ENCODE data around the gene PODXL. TPM values are rescaled to one million over a fixed set of nuclear protein-coding genes. Genes with fewer than 3 reads are reported as not detected.

PODXL gene
- total RNA-seq, 2 donors from 2014 or later: 523 to 701 TPM

- Mint-ChIP-seq H3K4me1 (peaks cover 4% of the 10 kb centered on the region), H3K27ac (no peak overlapping the region), H3K36me3 (ENCODE audit: low read depth) (peaks cover 43% of the 10 kb centered on the region), H3K9me3 (no peaks in the 10 kb centered on the region), H3K4me3 (no peak overlapping the region), H3K27me3 (ENCODE audit: insufficient read depth) (no peaks in the 10 kb centered on the region)
- no peaks in the 10 kb centered on the region for H3K27me3 ChIP-seq (ENCODE audit: control insufficient read depth, insufficient read depth, low read length, poor library complexity, severe bottlenecking)
- H3K9ac ChIP-seq (ENCODE audit: extremely low read depth, low read length, poor library complexity, severe bottlenecking): no peak overlapping the region
- TF ChIP-seq, protein P1, sequence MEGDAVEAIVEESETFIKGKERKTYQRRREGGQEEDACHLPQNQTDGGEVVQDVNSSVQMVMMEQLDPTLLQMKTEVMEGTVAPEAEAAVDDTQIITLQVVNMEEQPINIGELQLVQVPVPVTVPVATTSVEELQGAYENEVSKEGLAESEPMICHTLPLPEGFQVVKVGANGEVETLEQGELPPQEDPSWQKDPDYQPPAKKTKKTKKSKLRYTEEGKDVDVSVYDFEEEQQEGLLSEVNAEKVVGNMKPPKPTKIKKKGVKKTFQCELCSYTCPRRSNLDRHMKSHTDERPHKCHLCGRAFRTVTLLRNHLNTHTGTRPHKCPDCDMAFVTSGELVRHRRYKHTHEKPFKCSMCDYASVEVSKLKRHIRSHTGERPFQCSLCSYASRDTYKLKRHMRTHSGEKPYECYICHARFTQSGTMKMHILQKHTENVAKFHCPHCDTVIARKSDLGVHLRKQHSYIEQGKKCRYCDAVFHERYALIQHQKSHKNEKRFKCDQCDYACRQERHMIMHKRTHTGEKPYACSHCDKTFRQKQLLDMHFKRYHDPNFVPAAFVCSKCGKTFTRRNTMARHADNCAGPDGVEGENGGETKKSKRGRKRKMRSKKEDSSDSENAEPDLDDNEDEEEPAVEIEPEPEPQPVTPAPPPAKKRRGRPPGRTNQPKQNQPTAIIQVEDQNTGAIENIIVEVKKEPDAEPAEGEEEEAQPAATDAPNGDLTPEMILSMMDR (conservative IDR thresholded peaks at IDR 0.05): no peak
- no peak for DNase-seq
- H3K27ac ChIP-seq (ENCODE audit: low read depth, low read length): no peak overlapping the region
- H3K4me3 ChIP-seq (ENCODE audit: low read length): no peak overlapping the region
- peaks cover 50% of the 10 kb centered on the region for H3K36me3 ChIP-seq (ENCODE audit: control insufficient read depth, insufficient read depth, low read length)
- H3K4me1 ChIP-seq (ENCODE audit: control insufficient read depth, insufficient read depth, low read length): no peaks in the 10 kb centered on the region
- WGBS, 2 experiments (ENCODE audit: insufficient coverage in 1 of 2, insufficient read length in 1 of 2): 96 to 100% methylated on average over 1 to 3 of the region's 3 CpGs
- peaks cover 4% of the 10 kb centered on the region for H3K9me3 ChIP-seq (ENCODE audit: control insufficient read depth, low read length)
These were observed 100.1 kb downstream of the PODXL start for GRCh38 chr7:131456338-131456737.

DNA sequence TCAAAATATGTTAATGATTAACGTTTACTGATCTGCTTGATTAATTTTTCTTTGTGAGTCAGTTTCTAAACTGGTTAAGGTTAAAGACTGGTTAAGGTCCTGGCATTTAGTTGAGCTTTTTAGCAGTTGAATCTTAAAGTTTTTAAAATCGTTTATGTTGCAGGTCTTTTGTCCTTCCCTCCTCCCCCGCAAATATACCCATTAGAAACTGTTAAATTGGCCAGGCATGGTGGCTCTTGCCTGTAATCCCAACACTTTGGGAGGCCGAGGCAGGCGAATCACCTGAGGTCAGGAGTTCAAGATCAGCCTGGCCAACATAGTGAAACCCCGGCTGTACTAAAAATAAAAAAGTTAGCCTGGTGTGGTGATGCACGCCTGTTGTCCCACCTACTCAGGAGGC is 100.9 kb downstream of the PODXL start:
- no peak for DNase-seq
- H3K27me3 Mint-ChIP-seq (ENCODE audit: insufficient read depth): no peaks in the 10 kb centered on the region
- peaks cover 4% of the 10 kb centered on the region for H3K4me1 Mint-ChIP-seq
- Histone ChIP-seq H3K4me1 (ENCODE audit: control insufficient read depth, insufficient read depth, low read length) (no peaks in the 10 kb centered on the region), H3K9ac (ENCODE audit: extremely low read depth, low read length, poor library complexity, severe bottlenecking) (no peak overlapping the region), H3K27ac (ENCODE audit: low read depth, low read length) (no peak overlapping the region), H3K9me3 (ENCODE audit: control insufficient read depth, low read length) (no peaks in the 10 kb centered on the region), H3K27me3 (ENCODE audit: control insufficient read depth, insufficient read depth, low read length, poor library complexity, severe bottlenecking) (no peaks in the 10 kb centered on the region), H3K36me3 (ENCODE audit: control insufficient read depth, insufficient read depth, low read length) (peaks cover 50% of the 10 kb centered on the region), H3K4me3 (ENCODE audit: low read length) (no peak overlapping the region)
- no peak overlapping the region for H3K4me3 Mint-ChIP-seq
- H3K27ac Mint-ChIP-seq: no peak overlapping the region
- H3K36me3 Mint-ChIP-seq (ENCODE audit: low read depth): peaks cover 35% of the 10 kb centered on the region
- WGBS, 2 experiments (ENCODE audit: insufficient coverage in 1 of 2, insufficient read length in 1 of 2): 94 to 95% methylated on average over 6 to 7 of the region's 7 CpGs
- TF ChIP-seq, protein P1 (conservative IDR thresholded peaks at IDR 0.05): no peak
- H3K9me3 Mint-ChIP-seq: no peaks in the 10 kb centered on the region

GRCh38 chr7:131455001-131455400 is 101.4 kb downstream of the PODXL start:
- H3K4me1 Mint-ChIP-seq: peaks cover 4% of the 10 kb centered on the region
- peaks cover 49% of the 10 kb centered on the region for H3K36me3 ChIP-seq (ENCODE audit: control insufficient read depth, insufficient read depth, low read length)
- TF ChIP-seq, protein P1 (conservative IDR thresholded peaks at IDR 0.05): no peak

More at GRCh38 chr7:131455001-131455400, 101.4 kb downstream of the PODXL start:
- H3K9me3 ChIP-seq (ENCODE audit: control insufficient read depth, low read length): no peaks in the 10 kb centered on the region
- no peak overlapping the region for H3K9ac ChIP-seq (ENCODE audit: extremely low read depth, low read length, poor library complexity, severe bottlenecking)
- H3K27ac Mint-ChIP-seq: no peak overlapping the region
- H3K4me3 Mint-ChIP-seq: no peak overlapping the region
- H3K36me3 Mint-ChIP-seq (ENCODE audit: low read depth): peaks cover 30% of the 10 kb centered on the region
- no peak overlapping the region for H3K27ac ChIP-seq (ENCODE audit: low read depth, low read length)
- no CpG with 5 or more reads among the region's 2 CpGs for WGBS, 2 experiments (ENCODE audit: insufficient coverage in 1 of 2, insufficient read length in 1 of 2)
- no peaks in the 10 kb centered on the region for H3K4me1 ChIP-seq (ENCODE audit: control insufficient read depth, insufficient read depth, low read length)
- no peak overlapping the region for H3K4me3 ChIP-seq (ENCODE audit: low read length)
- DNase-seq: no peak
- H3K27me3 Mint-ChIP-seq (ENCODE audit: insufficient read depth): no peaks in the 10 kb centered on the region
- no peaks in the 10 kb centered on the region for H3K9me3 Mint-ChIP-seq
- no peaks in the 10 kb centered on the region for H3K27me3 ChIP-seq (ENCODE audit: control insufficient read depth, insufficient read depth, low read length, poor library complexity, severe bottlenecking)

All from endodermal cell (in vitro differentiated cells).